ENCODE measurements around the gene CYP2C19. TPM values are rescaled to one million over a fixed set of nuclear protein-coding genes. Genes with fewer than 3 reads are reported as not detected.

The CYP2C19 gene
- total and polyA plus RNA-seq, 9 of the 15 experiments (the other 6 are each of a cell fraction or from before 2014, with no cell fraction given): not detected

DNA sequence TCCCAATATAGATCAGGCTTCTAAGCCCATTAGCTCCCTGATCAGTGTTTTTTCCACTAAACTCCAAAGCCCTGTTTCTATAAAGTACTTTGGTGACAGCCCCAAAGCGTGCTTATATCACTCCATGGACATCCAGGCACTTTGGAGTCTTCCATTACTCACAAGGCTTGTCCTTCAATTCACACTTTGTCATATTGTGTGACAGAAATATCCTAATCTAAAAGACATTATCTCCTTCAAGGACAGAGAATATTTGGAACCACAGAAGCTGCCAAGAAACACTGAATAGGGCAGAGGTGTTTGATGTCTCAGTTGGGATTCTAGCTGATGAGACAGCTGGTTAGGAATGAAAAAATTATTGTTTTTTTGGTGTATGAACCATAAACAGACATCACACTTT is 18.4 kb downstream of the CYP2C19 start:
- 0% methylated on average over 1 of the region's 1 CpG for WGBS (ENCODE audit: insufficient coverage, low coverage, missing lambda C conversion rate)
- no TSS peak for BruUV-seq (replicated peaks)
- intact Hi-C loops (cut with micrococcal nuclease): no loop called here
- Histone ChIP-seq H3K4me3 (no peak overlapping the region), H3K27me3 (ENCODE audit: control insufficient read depth in 2 of 2, insufficient read depth in 2 of 2, low read length in 2 of 2) (no peaks in the 10 kb centered on the region), H3K9ac (ENCODE audit: insufficient read depth in 1 of 2, low read depth in 2 of 2, low read length in 2 of 2) (no peak overlapping the region), H2AFZ (ENCODE audit: low read depth, low read length) (no peak overlapping the region), H3K9me1 (ENCODE audit: control insufficient read depth, insufficient read depth, low read length) (no peaks in the 10 kb centered on the region), H3K9me3 (replicated peaks; ENCODE audit: control insufficient read depth, insufficient read depth, low read depth, low read length) (no peaks in the 10 kb centered on the region), H3K27ac (ENCODE audit: extremely low read depth, low read depth, low read length) (no peak overlapping the region), H3K79me2 (ENCODE audit: control insufficient read depth, insufficient read depth, low read length) (no peaks in the 10 kb centered on the region), H3K36me3 (ENCODE audit: control insufficient read depth, insufficient read depth, low read length) (no peaks in the 10 kb centered on the region), H3K4me1 (replicated peaks in 1 of 2; ENCODE audit: control insufficient read depth in 2 of 2, insufficient read depth in 2 of 2, low read length in 2 of 2) (no peaks in the 10 kb centered on the region), H3K4me2 (ENCODE audit: insufficient read depth, low read length) (no peak overlapping the region), H4K20me1 (replicated peaks; ENCODE audit: control insufficient read depth, insufficient read depth, low read length) (no peaks in the 10 kb centered on the region)
- ChIA-PET POLR2A (no interaction called here), CTCF (ENCODE audit: low intra/inter-chr PET ratio) (no interaction called here)
- FAIRE-seq (no peak), DNase-seq (ENCODE audit: extremely low read depth in 1 of 4, low spot score in 3 of 4) (no peak), ATAC-seq (no peak)
- in situ Hi-C loops (cut with MboI): no loop called here
- TF ChIP-seq XRCC3 (IDR thresholded peaks at IDR 0.05): no peak
- no peak for TF ChIP-seq MAZ (CRISPR knock-in tag; conservative IDR thresholded peaks at IDR 0.05 in 1 of 2, IDR thresholded peaks at IDR 0.05 in 1 of 2)
- TF ChIP-seq RBM15 (IDR thresholded peaks at IDR 0.05; ENCODE audit: insufficient read depth, low read length): no peak
- TF ChIP-seq ZNF696 (CRISPR knock-in tag; conservative IDR thresholded peaks at IDR 0.05): no peak
- no peak for TF ChIP-seq MYBL2 (IDR thresholded peaks at IDR 0.05; ENCODE audit: low read depth)
- no peak for TF ChIP-seq MYBL2 (CRISPR knock-in tag; IDR thresholded peaks at IDR 0.05; ENCODE audit: borderline replicate concordance)
- TF ChIP-seq, protein P1, sequence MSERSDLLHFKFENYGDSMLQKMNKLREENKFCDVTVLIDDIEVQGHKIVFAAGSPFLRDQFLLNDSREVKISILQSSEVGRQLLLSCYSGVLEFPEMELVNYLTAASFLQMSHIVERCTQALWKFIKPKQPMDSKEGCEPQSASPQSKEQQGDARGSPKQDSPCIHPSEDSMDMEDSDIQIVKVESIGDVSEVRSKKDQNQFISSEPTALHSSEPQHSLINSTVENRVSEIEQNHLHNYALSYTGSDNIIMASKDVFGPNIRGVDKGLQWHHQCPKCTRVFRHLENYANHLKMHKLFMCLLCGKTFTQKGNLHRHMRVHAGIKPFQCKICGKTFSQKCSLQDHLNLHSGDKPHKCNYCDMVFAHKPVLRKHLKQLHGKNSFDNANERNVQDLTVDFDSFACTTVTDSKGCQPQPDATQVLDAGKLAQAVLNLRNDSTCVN (CRISPR knock-in tag; IDR thresholded peaks at IDR 0.05): no peak
- TF ChIP-seq, protein P2, sequence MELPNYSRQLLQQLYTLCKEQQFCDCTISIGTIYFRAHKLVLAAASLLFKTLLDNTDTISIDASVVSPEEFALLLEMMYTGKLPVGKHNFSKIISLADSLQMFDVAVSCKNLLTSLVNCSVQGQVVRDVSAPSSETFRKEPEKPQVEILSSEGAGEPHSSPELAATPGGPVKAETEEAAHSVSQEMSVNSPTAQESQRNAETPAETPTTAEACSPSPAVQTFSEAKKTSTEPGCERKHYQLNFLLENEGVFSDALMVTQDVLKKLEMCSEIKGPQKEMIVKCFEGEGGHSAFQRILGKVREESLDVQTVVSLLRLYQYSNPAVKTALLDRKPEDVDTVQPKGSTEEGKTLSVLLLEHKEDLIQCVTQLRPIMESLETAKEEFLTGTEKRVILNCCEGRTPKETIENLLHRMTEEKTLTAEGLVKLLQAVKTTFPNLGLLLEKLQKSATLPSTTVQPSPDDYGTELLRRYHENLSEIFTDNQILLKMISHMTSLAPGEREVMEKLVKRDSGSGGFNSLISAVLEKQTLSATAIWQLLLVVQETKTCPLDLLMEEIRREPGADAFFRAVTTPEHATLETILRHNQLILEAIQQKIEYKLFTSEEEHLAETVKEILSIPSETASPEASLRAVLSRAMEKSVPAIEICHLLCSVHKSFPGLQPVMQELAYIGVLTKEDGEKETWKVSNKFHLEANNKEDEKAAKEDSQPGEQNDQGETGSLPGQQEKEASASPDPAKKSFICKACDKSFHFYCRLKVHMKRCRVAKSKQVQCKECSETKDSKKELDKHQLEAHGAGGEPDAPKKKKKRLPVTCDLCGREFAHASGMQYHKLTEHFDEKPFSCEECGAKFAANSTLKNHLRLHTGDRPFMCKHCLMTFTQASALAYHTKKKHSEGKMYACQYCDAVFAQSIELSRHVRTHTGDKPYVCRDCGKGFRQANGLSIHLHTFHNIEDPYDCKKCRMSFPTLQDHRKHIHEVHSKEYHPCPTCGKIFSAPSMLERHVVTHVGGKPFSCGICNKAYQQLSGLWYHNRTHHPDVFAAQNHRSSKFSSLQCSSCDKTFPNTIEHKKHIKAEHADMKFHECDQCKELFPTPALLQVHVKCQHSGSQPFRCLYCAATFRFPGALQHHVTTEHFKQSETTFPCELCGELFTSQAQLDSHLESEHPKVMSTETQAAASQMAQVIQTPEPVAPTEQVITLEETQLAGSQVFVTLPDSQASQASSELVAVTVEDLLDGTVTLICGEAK (IDR thresholded peaks at IDR 0.05): no peak
- TF ChIP-seq, protein P2 (CRISPR knock-in tag; IDR thresholded peaks at IDR 0.05): no peak
- TF ChIP-seq, protein P3, sequence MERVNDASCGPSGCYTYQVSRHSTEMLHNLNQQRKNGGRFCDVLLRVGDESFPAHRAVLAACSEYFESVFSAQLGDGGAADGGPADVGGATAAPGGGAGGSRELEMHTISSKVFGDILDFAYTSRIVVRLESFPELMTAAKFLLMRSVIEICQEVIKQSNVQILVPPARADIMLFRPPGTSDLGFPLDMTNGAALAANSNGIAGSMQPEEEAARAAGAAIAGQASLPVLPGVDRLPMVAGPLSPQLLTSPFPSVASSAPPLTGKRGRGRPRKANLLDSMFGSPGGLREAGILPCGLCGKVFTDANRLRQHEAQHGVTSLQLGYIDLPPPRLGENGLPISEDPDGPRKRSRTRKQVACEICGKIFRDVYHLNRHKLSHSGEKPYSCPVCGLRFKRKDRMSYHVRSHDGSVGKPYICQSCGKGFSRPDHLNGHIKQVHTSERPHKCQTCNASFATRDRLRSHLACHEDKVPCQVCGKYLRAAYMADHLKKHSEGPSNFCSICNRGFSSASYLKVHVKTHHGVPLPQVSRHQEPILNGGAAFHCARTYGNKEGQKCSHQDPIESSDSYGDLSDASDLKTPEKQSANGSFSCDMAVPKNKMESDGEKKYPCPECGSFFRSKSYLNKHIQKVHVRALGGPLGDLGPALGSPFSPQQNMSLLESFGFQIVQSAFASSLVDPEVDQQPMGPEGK (CRISPR knock-in tag; IDR thresholded peaks at IDR 0.05; ENCODE audit: borderline replicate concordance): no peak
